HG03066 (cell line): Measurements from ENCODE around the gene DCPS.
"Not testable (repeated sequence)": the region's sequence is repeated elsewhere in the genome, so short reads cannot be mapped to it uniquely, and the experiment has no call there.

Experiments
- ATAC-seq: cut with Tn5 transposase; IDR thresholded peaks from one replicate; pipeline ENCODE4 v1.9.1; 2021; ENCODE audit warnings: low read depth; ENCODE audit not compliant: unreplicated experiment

DCPS gene

DNA sequence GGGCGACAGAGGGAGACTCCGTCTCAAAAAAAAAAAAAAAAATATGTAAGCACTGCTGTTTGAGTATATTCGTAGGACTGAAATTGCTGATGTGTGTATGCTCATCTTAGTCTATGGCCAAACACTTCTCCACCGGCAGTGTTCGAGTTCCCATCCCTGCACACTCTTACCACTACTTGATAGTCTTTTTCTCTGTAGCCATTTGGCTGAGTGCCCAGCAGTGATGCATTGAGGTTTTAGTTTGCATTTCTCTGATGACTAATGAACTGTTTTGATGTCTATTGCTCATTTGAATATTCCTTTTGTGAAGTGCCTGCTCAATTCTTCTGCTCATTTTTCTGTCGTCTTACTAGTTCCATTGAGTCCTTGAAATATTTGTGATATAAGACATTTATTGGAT, 19.0 kb upstream of the DCPS start:
- ATAC-seq = no peak

DNA sequence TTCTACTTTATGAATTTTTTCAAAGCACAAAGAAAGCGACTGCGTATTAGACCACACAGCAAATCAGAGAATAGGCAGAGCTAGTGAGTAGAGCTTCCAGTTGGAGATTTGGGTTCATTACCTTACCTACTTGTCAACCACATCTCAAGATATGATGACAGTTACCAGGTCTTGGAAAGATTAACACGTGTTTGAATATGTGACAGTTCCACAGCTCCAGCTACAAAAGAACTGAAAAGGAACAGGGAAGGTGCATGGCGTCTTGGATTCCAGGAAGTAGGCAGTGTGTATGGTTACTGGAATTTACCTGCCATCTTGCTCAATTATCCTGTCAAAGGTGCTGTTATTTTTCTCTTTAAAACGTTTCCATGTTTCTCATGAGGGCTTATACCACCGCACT, 15.6 kb upstream of the DCPS start:
- no peak for ATAC-seq

DNA sequence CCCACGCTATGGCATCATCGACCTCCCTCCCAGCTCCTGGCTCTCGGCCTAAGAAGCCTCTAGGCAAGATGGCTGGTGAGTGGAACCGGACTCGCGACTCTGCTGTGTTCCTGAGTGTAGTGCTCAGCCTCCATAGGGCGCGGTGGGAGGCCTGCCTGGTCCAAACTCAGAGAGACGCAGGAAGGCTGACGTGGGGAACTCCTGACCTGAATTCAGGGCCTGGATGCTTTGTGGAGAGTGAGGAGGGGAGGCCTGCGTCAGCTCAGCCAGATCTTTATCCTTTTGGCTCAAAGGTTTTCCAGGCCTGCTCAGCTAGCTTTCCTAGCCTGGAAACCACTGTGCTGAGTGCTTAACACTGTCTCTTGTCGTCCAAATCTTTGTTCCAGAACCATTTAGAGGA, 13.0 kb upstream of the DCPS start:
- no peak for ATAC-seq

DNA sequence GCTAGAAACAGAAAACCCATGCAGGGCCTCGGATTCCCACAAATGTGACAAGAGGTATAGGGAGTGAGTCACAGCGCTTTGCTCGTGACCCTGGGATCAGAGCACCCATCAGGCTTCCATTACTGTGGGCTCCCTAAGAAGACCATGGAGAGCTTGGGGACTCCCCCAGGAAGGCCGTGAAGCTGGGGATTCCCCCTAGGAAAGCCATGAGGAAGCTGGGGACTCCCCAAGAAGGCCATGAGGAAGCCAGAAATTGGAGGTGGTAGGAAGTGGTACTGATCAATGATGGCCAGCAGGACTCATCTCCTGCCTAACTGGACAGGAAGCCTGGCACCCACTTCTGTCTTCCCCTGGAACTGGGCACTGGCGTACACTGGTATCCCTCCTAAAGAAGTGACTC, 10.1 kb upstream of the DCPS start:
- no peak for ATAC-seq

DNA sequence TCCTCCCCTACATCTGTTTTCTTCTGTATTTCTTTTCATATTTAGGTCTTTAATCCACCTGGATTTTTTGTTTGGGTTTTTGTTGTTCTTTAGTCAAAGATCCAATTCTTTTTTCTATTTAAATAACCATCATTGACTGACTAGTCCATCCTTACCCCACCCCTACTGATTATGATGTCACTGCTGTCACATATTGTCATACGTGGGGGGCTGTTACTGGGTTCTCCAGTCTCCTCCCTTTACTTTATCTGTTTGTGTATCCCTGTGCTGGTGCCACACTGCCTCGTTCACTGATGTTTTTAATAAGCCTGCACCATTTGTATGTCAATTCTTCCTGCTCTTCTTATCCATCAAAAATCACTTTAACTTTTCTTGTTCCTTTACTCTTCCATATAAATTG, 6.9 kb upstream of the DCPS start:
- ATAC-seq = no peak

DNA sequence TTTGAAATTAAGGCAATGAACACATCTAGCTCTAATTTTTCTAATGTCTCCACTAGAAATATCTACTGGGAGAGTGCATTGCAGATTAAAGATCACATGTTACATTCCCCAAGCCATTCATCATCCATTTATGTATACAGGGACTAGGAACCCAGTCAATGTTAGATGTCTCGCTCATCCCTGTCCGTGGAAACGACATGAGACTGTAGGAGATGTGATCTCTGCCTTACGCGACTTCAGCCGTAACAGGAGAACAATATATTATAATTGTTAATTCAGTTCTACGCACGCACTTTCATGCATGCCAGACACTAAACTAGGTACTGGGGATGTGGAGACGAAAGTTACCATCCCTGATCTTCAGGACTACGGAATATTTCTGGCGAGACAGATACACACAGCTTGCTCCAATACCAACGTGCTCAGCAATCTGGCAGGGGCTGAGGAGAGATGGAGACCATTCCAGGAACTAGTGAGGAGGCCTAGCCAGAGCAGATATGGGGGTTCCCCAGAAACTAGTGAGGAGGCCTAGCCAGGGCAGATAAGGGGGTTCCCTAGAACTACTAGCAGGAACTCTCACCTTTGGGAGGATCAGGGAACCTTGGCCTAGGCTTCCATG, 706 bp downstream of the DCPS start:
- no peak for ATAC-seq

DNA sequence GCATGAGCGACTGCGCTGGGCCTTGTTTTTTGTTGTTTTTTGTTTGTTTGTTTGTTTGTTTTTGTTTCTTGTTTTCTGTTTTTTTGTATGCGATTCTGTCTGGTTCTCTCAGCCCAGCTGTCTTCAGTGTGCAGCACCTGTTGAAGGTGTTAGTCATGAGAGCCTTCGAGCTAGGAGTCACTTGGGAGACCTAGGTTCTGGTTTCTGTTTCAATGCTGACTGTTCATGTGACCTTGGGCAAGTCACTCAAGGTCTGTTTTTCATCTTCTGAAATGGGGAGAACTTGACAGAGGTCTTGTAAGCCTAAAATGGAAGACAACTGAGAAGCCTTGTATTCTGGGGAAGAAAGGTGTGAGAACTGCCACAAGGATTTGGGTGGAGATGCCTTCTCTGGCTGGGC, 1.8 kb downstream of the DCPS start:
- ATAC-seq = peak; percentile 43

DNA sequence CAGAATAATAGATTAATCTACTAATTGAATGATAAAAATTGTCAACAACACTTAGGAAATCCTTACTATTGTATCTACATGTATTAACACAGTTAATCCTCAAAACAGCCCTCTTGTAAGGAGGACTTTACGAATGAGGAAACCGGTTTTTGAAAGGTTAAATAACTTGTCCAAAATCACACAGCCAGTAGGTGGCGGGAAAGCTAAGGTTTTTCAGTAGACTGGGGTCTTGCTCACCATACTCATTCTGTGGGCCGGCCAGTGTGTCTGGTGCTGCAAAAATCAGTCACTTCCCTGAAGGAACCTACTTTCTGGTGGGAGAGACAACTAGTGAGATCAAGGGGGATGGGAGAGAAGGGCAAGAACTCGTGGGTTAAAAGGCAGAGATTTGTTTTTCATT, 3.8 kb downstream of the DCPS start:
- no peak for ATAC-seq

DNA sequence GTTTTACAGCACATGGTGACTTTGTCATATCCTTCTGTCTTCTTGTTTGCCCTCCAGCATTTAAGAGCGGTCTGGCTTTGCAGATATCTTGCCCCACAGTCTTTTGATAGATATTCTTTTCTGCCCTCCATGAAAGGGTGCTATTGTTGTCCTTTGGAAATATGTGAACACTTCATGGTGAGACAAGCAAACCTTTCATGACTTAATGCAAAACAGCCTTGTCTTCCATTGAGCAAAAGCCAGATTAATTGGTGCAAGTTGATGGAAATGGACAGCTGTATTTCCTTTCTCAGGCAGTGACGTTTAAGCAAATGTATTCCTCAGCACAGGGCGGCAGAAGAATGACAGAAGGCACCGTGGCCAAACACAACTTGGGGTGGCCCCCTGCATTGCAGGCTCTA, 4.4 kb downstream of the DCPS start:
- no peak for ATAC-seq

DNA sequence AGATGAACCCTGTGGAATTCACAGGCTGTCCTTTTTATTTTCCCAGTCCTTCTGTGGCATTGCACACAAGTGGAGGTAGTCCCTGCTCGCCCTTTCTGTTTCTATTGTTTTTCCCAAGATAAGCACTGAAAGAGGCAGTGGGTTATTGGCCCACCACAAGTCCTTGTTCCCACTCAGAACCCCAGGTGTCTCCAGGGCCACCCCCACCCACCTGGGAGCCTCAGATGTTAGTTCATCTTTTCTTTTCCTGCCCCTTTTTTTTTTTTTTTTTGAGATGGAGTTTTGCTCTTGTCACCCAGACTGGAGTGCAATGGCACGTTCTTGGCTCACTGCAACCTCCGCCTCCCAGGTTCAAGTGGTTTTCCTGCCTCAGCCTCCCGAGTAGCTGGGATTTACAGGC, 4.9 kb downstream of the DCPS start:
- not testable (repeated sequence) for ATAC-seq

DNA sequence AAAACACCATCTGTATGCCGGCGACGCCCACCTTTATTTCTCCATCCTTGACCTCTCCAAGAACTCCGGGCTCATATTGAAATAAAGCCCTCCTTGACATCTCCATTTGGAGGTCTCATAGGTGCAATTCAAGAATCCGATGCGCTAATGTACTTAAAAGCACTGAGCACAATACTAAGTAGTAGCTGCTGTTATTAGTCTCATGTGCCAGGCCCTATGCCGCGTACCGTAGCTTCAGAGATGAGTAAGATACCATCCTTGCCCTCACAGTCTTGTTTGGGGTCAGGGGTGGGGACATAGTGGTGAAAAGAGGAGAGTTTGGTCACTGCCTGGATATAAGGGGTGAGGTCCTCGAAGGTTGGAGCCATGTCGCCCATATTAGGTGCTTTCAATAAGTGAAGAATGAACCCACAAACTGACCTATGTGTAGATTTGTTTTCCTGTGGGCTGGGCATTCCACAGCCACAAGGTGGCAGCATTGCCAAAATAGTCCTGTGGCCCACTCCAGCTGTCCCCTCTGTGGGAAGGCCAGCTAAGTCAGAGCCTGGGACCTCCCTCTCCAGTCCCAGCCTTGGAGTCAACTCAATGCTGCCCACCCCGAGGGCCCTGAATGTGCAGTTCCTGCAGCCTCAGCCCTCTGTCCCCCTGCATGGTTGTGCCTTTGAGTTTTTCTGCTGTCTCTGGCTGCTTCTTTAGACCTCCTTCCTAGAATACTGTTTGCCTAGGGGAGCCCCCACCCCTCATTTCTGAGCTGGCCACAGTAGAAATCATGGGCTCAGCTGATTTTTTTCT, 6.5 kb downstream of the DCPS start:
- peak; percentile 34 for ATAC-seq

DNA sequence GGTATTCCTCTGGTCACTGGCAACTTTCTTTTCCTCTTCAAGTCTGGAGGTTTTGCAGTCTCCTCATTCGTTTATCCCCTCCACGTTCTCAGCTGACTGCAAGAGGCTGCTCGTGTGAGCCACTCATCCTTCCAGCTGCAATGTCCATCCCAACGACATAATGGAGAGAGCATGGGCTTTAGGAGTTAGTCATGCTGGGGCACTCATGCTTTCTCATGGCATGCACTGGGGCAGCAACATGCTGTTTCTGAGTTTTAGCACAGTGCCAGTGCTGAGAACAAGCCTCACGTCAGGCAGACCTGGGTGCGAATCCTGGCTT, 7.1 kb downstream of the DCPS start:
- no peak for ATAC-seq

DNA sequence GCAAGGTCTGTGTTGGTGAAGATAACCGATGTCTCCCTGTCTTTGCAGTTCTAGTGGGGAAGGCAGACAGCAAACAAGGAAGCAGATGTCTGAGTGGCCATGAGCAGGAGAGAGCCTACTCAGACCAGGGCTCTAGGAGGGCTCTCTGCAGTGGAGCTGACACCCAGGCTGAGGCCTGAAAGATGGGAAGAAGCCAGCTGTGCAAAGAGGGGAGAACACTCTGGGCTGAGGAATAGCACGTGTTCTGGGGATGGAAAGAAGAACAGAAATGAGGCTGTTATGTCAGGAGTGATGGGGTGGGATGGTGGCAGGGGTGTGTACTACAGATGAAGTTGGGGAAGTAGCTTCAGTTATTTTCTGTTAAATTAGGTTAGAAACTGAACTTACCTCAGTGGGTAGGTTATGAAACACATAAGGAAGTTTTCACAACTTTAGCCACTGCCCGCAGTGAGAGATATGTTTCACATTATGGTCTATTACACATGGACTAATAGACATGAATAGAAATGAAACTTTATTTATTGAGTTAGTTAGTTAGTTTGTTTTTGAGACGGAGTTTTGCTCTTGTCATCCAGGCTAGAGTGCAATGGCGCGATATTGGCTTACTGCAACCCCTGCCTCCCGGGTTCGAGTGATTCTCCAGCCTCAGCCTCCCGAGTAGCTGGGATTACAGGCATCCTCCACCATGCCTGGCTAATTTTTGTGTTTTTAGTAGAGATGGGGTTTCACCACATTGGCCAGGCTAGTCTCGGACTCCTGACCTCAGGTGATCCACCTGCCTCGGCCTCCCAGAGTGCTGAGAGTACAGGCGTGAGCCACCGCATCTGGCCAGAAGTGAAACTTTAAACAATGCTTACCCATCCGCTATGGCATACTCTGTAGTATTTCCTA, 7.8 kb downstream of the DCPS start:
- peak; percentile 58 for ATAC-seq

DNA sequence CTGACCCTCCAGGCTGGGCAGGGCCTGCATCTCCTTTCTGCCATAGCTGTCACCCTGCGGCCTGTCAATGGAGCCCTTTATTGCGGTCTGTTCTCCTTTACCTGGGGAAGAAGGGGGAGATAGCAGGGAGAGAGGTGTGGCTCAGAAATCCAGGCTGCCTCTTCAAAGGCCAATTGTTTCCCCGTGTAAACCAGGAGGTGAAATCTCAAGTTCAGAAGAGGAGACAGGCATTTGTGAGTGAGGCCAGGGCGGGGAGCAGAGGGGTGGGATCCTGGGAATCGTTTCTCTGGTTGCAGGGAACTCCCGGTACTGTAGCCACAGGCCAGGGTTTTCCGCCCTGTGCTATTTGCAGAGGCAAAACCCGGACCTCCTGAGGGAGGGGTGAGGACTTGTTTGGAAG, 9.1 kb downstream of the DCPS start:
- no peak for ATAC-seq

DNA sequence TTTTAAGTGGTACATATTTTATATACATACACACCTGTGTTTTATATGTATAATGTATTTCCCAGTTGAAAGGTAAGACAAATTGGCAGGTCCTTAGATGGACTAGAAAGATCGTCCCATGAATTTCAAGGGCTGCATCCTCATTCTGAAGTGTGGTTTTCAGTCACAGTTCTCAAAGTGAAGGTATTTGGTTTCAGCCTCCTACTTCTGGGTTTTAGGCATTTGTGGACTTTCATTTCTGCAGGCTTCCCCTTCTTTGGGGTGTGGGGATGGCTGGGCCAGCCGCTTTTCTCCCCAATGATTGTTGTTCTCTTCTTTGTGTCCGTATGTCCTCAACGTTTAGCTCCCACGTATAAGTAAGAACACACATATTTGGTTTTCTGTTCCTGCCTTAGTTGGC, 10.0 kb downstream of the DCPS start:
- no peak for ATAC-seq

DNA sequence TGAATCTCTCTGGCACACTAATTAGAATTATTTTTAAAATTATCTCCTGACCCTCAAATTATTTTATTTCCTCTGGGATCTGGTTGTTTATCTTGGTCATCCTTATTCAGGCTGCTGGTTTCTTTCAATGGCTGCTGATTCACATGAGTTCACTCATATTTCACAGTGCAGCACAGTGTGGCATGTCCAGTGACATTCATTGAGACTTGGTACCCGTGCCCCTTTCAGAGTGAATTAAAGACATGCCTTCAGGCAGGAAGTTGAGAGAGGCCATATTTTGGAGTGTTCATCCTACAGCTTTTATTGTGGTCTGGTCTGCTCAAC, 13.5 kb downstream of the DCPS start:
- ATAC-seq = no peak

DNA sequence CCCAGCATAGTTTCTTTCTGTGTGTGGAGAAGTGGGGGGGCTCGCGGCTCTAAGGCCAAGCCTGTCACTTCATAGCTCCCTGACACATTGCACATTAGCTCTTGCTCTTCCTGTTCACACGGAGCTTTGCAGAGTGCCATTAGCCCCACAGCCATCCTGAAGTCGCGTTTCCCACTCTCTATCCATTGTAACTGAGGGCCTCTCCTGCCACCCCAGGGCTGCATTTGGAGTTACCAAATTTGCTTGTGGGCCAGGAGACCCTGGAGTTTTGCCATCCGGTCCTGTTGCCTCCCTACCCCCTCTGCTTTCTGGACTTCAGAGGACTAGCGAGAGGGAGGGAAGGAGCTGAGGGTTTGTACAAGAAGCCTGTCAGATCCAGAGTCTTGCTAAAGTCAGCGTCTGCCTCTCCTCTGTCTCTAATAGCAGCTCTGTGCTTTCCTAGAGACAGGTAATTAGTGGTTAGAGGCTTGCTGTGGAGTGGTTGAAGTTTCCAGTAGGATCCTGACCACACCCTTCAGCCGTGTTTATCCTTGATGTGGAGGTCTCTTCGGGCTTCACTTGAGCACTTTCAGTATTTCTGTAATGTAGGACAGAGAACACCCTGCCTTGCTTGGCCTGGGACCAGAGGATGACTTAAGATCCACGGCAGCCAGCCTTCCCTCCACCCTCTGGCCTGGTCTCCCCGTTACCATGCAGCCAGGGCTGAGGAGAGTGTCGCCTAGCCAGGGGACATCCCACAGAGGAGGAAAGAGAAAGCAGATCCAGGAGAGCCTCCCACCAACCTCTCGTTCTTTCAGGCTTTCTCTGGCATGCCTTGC, 14.1 kb downstream of the DCPS start:
- ATAC-seq = peak; percentile 45

DNA sequence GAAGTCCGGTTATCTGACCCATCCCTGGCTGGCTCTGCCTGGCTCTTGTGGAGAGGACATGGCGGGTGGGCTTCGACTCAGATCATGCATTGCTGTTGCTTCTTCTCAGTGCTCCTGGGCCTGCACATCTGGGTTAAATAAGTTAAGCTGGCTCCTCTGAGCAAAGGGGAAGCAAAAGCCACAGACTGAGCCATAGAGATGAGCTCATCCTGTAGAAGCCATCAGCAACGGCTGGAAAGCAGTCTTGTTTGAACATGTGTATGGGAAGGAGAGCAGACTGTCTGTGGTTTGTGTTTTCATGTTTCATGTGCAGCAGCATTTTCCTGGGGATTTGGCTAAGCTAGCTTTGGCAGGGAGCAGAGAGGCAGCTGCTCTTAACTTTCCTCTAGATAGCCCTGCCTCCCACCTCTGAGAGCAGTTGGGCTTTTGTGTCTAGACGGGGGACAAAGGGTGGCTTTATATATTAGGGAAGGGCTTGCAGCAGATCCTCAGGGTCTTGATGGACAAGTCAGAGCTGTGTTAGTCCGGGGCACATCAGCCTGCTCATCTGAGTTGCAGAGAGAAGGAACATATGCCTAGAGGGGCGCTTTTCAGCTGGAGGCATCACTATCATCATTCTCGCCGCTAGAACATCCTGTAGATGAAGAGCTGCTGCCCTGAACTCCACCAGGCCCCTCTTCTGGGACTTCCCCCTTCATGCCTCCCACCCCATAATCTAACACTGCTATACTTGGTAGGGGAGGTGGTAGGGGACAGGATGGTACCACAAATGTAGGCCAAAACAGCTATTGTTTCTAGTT, 14.9 kb downstream of the DCPS start:
- peak; percentile 80 for ATAC-seq

DNA sequence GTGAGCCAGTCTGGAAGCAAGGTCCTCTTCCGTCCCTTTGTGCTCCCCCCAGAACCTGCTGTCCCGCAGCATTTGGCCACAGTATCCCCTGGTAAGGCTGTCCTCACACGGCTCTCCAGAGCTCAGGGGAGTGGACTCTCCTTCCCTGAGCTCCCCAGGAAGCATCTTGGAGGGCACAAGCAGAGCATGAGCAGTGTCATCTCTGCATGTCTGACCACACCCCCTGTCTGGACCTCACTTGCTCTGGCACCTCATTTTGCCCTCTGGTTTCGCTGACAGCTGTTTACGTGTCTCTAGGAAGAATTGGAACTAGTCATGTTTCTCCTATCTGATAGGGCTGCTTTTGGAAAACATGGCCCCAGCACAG, 15.5 kb downstream of the DCPS start:
- no peak for ATAC-seq

DNA sequence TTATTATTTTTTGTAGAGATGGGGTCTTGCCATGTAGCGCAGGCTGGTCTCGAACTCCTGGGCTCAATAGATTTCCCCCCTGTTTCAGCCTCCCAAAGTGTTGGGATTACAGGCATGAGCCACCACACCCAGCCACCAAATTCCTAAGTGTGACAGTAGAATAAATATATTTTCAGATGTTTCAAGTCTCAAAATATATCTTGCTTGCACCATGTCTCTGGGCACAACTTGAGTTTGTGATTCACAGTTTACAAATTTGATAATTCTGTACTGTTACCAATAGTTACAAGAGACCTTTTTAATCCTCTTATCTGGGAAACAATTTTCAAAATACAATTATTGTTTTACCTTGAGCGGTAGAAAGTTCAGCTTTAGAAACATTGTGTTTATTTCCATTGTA, 19.1 kb downstream of the DCPS start:
- ATAC-seq = no peak
